GM19239 (cell line): Measurements from ENCODE around the gene CDH12.
A peak's percentile ranks its signal among the peaks of the same experiment; 100 is the strongest.

Source experiments
- DNase-seq: peaks from one replicate; pipeline ENCODE4 v3.0.0; 2011; ENCODE audit warnings: low spot score; ENCODE audit not compliant: insufficient read length
- FAIRE-seq: peaks from 2 replicates; lab custom pipeline; 2011; peaks lifted over from hg19 to GRCh38; lab: Jason Lieb, UNC

The CDH12 gene

DNA sequence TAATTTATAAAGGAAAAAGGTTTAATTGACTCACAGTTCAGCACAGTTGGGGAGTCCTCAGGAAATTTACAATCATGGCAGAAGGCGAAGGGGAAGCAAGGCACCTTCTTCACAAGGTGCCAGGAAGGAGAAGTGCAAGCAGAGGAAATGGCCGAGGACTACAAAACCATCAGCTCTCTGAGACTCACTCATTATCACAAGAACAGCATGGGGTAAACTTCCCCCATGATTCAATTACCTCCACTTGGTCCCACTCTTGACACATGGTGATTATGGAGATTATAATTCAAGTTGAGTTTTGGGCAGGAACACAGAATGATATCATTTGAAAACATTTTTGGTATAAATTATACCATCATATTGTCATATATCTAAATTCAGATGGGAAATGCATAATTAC is 934.7 kb downstream of the CDH12 start:
- DNase-seq (no peak), FAIRE-seq (no peak)

DNA sequence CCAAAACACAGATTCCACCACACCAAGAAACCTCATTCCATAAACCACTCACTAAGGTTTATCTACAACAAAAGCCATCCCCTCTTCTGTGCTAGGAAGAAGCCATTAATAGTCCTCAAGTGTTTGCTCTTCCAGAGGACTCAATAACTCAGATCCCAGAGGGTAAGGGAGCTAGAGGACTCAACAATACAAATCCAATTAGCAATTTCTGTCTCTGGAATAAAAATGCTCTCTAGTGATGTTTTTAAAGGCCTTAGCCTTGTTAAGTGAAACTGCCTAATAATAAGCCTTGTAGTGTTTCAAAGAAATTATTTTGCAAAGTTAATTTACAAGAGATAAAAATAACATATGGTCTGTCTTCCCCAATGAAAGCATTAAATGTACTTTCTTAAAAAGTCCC is 942.4 kb downstream of the CDH12 start:
- FAIRE-seq (no peak), DNase-seq (no peak)

GRCh38 chr5:21895766-21896350 is 957.3 kb downstream of the CDH12 start:
- no peak for FAIRE-seq
- no peak for DNase-seq

DNA sequence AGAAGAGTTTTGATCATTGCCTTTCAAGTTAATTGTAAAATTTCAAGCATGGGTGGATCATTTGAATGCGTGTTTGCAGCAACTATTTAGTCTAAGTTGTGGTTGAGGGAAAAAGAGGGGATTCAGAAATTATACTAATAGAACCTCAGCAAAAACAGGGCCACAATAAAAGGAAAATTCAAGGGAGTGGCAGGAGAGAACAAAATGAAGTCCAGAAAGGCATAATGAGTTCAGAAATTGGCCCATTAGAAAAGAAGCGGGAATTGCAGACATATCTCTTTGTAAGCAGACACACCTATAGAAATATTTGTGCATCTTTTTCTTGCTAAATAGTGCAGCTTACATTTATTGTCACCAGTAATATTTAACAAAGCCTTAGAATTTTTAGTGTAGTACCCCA is 960.0 kb downstream of the CDH12 start:
- DNase-seq (no peak), FAIRE-seq (no peak)

DNA sequence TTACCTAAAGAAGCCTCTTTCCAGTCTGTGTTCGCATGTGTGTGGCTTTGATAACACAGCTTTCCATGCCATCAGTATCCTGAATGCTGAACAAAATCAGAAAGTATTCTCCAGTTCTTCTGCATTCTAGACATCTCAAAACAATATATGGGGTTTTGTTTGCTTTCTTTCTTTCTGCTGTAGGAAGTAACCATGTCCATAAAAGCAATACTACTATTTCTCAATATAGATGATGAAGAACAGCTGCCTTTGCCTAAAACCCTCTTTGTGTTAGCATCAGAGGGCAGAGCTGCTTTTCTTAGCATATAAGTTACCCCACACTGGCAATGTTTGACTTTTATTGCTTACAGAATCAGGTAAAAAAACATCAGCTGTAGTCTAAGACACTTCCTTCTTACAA is 963.6 kb downstream of the CDH12 start:
- DNase-seq (no peak), FAIRE-seq (no peak)

DNA sequence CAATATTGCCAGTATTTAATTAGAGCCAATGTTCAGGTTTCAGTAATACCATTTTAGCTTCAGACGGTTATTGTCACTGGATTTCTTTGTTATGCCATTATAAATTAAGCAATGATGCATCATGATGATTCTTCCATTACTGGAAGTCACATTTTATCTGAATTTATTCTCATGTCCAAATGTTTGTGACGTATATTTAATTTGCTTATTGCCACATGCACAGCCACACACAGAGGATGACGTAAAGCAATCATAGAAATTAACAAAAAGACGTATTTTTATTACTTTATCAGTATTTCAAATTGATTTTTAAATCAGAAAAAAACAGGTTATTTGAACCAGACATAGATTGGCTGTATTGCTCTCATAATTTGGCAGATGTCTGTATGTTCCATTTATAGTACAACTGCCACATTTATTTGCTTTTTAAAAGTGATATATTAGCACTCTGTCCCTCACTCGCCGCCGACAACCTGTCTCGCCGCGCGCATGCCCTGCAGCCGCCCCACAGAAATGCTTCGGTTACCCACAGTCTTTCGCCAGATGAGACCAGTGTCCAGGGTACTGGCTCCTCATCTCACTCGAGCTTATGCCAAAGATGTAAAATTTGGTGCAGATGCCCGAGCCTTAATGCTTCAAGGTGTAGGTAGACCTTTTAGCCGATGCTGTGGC is 970.9 kb downstream of the CDH12 start:
- DNase-seq (no peak), FAIRE-seq (no peak)

- no peak for FAIRE-seq
- no peak for DNase-seq
Observed at GRCh38 chr5:21880164-21880563, 973.0 kb downstream of the CDH12 start.

DNA sequence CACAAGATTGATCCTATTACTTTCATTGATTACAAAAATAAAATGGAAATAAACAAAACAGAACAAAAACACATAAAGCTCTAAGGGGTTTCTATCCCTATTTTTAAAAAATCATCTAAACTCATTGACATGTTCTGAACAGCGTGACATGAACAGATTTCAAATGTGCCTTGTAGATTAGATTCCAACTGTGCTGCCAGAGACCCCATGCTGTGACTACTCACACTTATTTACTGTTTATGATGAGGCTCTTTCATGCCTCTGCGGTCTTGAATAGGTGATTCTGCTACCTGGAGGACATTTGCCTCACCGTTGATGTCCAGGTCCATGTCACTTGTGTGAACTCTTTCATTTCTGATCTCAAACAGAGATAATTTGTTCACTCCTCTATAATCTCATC is 990.2 kb downstream of the CDH12 start:
- no peak for DNase-seq
- no peak for FAIRE-seq

DNA sequence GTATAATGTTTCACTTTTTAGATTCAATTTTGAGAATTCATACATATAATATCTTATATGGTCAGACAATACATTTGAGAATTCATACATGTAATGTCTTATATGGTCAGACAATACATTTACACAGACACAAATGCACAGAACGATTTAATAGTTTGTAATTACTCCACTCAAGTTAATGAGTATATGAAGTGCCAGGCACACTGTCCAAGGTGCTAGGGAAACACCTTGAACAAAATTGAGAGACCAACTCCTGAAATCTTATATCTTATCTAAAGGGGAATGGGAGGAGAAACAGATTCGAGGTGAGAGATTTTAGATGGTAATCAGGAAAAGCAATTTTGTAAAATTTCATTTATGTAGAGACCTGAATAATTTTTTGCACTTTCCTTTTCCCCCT is 994.7 kb downstream of the CDH12 start:
- DNase-seq, result no peak
- FAIRE-seq, result no peak

DNA sequence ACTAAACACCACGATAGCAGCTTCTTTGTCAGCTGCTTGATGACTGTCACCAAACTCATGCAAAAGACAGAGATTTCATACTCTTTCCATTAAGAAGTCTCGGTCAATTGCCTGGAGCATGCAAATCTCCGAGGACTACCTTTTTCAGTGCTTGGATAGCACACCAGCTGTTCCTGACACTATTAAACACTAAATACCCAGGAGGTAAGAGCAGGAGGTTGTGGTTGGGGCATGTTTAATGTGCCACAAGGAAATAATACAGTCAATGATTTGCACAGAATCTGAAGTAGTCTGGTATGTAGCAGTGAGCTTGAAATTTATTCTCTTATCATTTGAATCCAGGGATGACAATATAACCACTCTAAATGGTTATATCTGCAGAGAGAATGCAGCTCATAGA is 996.2 kb downstream of the CDH12 start:
- FAIRE-seq (no peak), DNase-seq (no peak)

DNA sequence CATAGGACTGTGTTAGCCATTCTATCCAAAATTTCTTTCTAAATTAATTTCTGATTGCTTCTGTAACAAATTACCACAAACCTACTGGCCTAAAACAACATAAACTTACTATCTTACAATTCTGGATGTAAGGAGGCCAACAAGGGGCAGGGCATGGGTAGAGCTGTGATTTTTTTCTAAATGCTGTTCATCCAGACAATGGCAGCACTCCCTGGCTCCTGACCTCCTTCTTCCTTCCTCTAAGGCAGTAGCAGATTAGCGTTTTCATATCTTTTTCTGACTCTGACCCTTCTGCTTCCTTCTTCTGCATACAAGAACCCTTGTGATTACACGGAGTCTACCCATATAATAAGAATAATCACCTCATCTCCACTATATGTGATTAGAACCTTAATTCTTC is 1005.8 kb downstream of the CDH12 start:
- DNase-seq (no peak), FAIRE-seq (no peak)

- FAIRE-seq (no peak), DNase-seq (no peak)
Observed at GRCh38 chr5:21844960-21845359, 1008.2 kb downstream of the CDH12 start.

DNA sequence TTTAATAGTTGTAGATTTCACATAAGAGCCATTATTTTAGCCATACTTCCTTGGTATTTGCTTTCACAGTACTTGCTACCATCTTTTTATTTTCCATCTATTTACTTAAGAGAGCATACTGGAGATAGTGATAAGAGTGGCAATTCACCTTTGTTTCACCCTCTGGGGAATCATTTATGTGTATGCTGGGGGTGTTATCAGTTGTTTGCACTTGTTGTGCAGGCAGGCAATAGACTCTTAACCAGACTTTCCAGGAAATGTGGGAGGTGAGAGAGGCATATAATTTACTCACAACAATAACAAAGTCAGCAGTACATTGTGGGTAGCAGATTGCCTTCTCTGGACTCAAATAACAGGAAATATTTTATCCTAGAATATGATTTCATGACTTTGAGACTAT is 1018.3 kb downstream of the CDH12 start:
- DNase-seq, result no peak
- FAIRE-seq, result no peak

DNA sequence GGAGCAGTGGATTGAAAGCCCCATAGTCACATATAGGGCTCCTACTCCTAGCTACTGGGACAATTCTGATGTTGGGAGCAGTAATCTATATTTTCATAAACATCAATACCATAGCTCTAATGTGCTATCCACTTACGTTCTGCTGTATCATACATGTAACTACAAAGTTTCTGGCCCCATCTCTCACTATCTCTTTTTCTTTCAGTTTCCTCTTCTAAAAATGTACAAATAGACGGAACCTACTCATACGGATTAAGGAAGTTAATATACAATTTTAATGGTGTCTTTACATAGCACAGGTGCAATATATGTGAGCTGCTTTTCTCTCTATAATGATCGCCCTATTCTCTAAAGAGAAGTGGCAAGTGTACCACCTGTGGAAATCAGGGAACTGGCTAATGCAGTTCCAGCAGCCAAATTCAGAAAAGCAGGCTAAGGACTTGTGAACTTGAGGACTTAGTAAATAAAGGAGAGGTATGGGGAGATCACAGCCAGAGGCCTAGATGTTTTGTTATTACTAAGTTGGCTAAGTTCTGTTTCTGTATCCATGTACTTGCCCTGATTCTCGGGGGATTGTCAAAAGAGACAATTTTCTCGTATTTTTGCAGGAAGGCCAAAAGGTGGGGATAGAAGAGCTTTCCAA is 1021.9 kb downstream of the CDH12 start:
- DNase-seq (no peak), FAIRE-seq (peak; percentile 83)

GRCh38 chr5:21826884-21827283 is 1026.3 kb downstream of the CDH12 start:
- DNase-seq (no peak), FAIRE-seq (no peak)

GRCh38 chr5:21823588-21823987 is 1029.6 kb downstream of the CDH12 start:
- FAIRE-seq, result no peak
- DNase-seq, result no peak

DNA sequence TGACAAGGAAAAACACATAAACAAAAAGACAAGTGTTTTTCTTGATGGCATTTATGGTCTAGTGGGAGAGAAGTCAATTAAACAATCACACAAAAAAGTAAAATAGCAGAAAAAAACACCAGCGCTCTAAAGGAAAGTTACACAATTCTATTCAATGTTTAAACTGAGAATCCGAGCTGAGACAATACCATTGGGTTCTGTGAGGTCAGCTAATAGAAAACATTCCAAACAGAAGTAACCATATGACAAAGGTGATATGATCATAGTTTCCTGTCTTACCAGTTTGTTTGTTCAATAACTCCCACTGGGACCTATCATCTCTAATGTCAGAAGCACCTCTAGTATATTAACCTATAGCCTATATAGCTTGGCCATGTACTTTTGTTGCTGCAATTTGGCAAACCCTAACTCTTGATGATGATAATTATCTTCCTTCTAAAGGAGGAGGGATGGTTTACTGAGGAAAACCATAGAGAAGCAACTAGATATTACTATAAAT is 1030.0 kb downstream of the CDH12 start:
- no peak for DNase-seq
- FAIRE-seq, result no peak

- FAIRE-seq (no peak), DNase-seq (no peak)
Observed at GRCh38 chr5:21820527-21820926, 1032.6 kb downstream of the CDH12 start.

DNA sequence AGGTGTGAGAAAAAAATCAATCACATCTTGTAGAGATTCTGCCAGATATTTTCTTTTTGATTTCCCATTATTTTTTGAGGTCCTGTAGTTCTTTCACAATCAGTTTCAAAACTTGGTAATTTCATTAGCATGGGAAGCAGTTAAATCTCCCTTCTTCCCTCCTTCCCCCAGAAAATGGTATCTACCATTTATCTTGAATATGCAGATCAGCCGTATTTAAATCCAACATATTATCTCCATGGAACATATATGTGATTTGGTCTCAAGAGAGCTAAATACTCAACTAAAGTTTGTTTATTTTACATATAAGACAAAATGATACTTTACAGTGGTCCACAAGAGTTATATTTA is 1034.8 kb downstream of the CDH12 start:
- DNase-seq, result no peak
- FAIRE-seq, result no peak

GRCh38 chr5:21817668-21818369 is 1035.3 kb downstream of the CDH12 start:
- peak; percentile 39 for FAIRE-seq
- no peak for DNase-seq

DNA sequence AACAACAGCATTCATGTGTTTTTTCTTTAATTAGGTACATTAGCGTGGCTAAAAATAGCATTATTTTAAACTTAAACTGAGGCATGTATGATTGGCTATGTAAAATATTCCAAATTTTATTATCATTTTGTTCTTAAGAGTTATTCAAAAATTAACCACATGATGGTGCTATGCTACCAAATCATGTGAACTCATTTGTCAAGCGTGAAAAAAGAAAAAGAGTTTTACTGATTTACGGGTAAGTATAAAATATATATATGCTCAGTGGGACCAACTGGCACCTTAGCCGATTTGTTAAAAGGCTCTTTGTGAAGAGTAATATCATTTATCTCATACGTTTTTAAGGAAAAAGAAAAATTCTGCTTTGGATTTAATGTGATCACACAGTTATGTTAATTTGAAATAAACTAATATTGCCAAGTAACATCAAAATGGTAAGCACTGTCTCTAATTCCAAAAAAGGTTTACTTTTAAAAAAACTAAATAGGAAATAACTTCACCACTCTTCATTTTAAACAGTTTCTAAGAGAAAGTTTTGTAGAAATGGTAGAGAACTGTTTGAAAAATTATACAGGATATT is 1042.3 kb downstream of the CDH12 start:
- no peak for FAIRE-seq
- DNase-seq, result no peak
